NOMO-1 treated with DMSO at 0.1 percent for 48 hours (cell line): Measurements from ENCODE around the gene ABAT.
"Not testable (repeated sequence)": the region's sequence is repeated elsewhere in the genome, so short reads cannot be mapped to it uniquely, and the experiment has no call there.

Experiments
- DNase-seq: peaks from one replicate; lab custom pipeline; 2025; ENCODE audit not compliant: unreplicated experiment; lab: John Stamatoyannopoulos, UW

Gene ABAT

GRCh38 chr16:8648877-8649276, 25.5 kb upstream of the ABAT start:
- no peak for DNase-seq

DNA sequence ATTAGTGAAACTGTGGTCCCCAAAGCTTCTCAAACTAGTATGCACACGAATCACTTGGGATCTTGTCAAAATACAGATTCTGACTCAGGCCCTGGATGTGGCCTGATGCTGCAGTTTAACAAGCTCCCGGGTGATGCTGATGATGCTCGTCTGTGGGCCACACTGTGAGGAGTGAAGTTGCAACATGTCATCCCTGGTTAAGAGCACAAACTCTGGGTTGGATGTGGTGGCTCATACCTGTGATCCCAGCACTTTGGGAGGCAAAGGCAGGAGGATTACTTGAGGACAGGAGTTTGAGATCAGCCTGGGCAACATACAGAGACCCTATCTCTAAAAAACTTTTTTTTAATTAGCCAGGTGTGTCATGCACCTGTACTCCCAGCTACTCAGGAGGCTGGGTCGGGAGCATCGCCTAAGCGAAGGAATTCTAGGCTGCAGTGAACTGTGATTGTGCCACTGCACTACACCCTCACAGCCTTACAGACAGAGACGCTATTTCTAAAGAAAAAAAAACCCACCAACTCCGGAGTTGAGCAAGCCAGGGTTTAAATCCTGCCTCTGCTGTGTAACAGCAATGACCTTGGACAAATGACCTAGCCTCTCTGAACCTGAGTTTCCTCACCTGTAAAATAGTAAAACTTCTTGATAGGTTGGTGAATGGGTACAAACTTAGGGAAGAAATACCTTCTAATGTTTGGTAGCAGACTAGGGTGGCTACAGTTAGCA, 24.4 kb upstream of the ABAT start:
- no peak for DNase-seq

- DNase-seq: not testable (repeated sequence)
These were observed 22.5 kb upstream of the ABAT start for GRCh38 chr16:8651958-8652357.

DNA sequence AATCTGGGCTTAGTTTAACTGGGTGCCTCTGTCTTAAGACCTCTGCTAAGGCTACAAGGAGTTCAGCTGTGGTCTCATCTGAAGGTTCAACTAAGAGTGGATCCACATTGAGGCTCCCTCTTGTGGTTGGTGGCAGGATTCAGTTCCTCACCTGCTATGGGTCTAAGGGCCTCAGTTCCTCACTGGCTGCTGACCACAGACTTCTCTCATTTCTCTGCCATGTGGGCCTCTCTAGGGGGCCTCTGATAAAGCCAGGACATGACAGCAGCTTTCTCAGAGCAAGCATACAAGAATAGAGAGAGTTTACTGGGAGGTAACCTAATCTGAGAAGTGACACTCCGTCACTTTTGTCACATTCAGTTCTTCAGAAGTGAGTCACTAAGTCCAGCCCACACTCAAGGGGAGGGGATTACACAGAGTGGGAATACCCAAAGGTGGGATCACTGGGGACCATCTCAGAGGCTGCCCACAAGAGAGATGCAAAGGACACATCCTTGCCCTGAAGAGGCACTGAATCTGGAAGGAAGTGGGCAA, 19.2 kb upstream of the ABAT start:
- peak; percentile 72 for DNase-seq

DNA sequence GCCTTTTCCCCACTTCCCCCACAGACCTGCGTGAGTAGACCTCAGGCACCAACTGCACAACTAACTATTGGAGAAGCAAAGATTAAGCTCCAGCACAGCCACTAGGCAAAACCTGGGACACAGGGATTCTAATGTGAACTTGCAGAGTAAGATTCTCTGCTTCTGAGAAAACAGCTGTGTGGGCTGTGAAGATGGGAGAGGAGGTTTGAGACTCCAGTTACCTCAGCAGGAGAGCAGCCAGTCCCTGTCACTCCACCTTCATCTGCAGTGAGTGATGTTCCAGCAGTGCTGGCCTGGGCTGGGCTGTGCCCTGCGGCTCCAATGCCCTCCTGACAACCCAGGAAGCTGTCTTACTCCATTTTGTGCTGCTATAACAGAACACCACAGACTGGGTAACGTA, 18.0 kb upstream of the ABAT start:
- DNase-seq: no peak

GRCh38 chr16:8660841-8661301, 13.5 kb upstream of the ABAT start:
- DNase-seq: no peak

DNA sequence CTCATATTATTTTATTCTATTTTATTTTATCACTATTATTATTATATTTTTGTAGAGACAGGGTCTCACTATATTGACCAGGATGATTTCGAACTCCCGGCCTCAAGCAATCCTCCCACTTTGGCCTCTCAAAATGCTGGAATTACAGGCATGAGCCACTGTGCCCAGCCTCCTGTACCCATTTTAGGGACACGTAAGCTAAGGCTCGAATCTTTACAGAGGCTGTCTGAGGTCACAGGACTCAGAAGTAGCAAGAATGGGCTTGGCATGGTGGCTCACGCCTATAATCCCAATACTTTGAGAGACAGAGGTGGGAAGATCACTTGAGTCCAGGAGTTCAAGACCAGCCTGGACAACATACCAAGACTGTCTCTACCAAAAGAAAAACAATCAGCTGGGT, 12.7 kb upstream of the ABAT start:
- no peak for DNase-seq

GRCh38 chr16:8663192-8664089, 11.0 kb upstream of the ABAT start:
- DNase-seq: no peak

DNA sequence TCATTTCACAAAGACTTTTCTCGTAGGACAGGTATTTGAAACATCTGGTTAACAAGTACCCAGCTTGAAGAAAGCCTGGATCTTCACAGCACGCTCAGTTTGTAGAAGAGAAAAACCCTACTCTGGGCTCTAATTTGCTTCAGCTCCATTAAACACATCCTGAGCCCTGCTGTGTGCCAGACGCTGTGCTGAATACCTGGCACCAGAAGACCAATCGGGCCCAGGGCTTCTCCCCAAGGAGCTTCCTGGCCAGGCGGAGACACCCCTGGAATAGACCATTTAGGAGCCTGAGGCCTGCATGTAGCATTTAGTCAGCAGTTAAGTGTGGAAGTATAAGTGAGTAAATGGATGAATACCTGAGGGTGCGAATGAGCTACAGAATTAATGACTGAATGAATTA, 8.9 kb upstream of the ABAT start:
- no peak for DNase-seq

DNA sequence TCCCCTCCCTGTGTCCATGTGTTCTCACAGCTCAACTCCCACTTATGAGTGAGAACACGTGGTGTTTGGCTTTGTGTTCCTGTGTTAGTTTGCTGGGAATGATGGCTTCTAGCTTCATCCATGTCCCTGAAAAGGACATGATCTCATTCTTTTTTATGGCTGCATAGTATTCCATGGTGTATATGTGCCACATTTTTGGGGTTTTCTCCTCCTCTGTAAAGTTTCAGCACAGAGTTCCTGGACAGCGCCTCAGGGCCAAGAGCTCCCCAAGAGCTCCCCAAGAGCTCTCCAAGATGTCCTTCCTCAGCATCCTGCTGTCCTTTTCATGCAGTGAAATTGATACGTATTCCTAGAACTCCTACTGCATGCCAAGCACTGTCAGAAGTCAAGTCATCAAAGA, 6.9 kb upstream of the ABAT start:
- no peak for DNase-seq

- DNase-seq: no peak
These were observed 6.3 kb upstream of the ABAT start for GRCh38 chr16:8668113-8668512.

DNA sequence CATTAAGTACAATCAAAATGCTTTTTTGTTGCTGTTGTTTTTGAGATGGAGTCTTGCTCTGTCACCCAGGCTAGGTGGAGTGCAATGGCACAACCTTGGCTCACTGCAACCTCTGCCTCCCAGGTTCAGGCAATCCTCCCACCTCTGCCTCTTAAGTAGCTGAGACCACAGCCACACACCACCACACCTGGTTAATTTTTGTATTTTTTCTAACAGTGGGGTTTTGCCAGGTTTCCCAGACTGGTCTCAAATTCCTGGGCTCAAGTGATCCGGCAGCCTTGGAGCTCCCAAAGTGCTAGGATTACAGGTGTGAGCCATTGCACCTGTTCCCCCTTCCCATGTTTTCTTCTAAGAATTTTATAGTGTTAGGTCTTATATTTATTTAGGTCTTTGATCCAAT, 4.9 kb upstream of the ABAT start:
- DNase-seq: no peak

- no peak for DNase-seq
These were observed 4.3 kb upstream of the ABAT start for GRCh38 chr16:8670014-8670560.

GRCh38 chr16:8673611-8674412, 605 bp upstream of the ABAT start:
- DNase-seq: no peak

DNA sequence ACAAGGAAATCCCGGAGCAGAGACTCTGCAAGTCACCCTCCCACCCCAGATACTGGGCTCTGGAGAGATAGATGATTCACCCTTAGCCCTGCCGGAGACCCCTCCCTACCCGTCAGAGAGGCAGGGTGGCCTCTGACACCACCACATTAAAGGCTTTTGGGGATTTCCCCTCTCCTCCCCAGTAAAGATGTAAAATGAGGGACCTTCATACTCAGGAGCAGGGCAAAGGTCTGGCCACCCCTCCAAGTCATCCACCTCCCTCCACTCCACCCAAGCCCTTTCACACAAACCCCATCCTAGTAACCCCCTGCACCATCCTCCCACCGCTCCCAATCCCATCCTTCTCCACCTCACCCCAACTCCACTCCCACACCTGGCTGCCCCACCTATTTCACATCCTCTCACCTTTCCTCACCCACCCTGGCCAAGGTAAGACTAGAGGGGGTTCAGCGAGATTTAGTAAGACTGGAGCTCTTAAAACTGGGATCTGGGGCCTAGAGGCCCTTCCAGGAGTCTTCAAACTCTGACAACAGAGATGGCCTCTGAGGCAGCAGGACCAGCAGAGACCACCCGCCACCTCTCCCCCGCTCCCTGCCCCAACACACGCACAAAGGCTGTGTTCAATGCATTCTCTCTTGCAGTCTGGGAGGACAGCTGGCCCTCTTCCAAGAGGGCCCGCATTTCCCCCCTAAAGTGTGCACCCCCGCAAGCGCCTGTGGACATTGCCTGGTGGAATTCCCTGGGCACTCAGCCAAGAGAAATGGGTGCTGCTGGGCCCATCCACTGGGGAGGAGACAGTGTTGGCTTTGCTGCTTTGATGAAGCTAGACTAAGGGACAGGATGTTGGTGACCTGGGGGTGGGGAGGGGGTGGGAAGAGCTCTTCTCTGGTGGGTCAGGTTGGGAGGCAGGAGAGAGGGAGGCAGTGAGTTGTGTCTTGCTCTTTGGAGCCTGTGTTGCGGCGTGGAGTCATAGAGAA, 1.1 kb downstream of the ABAT start:
- DNase-seq: no peak

- no peak for DNase-seq
These were observed 1.7 kb downstream of the ABAT start for GRCh38 chr16:8676160-8676547.

GRCh38 chr16:8676737-8677375, 2.4 kb downstream of the ABAT start:
- DNase-seq: no peak

DNA sequence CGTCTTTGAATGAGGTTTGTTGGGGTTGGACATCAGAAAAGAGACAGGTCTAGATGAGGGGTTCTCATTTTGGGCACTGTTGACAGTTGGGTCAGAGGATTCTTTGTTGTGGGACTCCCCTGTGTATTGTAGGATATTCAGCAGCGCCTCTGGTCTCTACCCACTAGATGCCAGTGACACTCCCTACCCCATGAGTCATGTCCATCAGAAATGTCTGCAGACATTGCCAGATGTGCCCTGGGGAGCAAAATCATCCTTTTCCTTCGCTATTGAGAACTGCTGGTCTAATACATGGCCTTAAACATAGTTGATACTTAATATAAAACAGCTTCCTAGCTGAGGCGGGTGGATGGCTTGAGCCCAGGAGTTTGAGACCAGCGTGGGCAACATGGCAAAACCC, 3.1 kb downstream of the ABAT start:
- no peak for DNase-seq
